GM12865 (cell line): ENCODE measurements around the gene GNA12.

Experiments
- DNase-seq: peaks from one replicate; pipeline ENCODE4 v3.0.0; 2010; ENCODE audit warnings: low read depth
- H3K4me3 ChIP-seq: 2 replicates; pipeline ENCODE4 v1.5.1; 2011; ENCODE audit warnings: mild to moderate bottlenecking, low read depth, low read length, control low read depth
- CTCF ChIP-seq: IDR thresholded peaks from 2 replicates; pipeline ENCODE4 v1.5.1; 2011; ENCODE audit warnings: low read length, control low read depth, low read depth, inconsistent platforms; ENCODE audit not compliant: insufficient read depth; ENCODE audit errors: missing control alignments

Gene GNA12

GRCh38 chr7:2710901-2711551 is 133.1 kb downstream of the GNA12 start:
- DNase-seq = peak; percentile 82
- peak overlapping the region; percentile 0 for H3K4me3 ChIP-seq
- no peak for TF ChIP-seq CTCF

GRCh38 chr7:2710286-2710655 is 133.8 kb downstream of the GNA12 start:
- peak; percentile 92 for DNase-seq
- H3K4me3 ChIP-seq = peak overlapping the region; percentile 56
- TF ChIP-seq CTCF = no peak

GRCh38 chr7:2709553-2710285 is 134.4 kb downstream of the GNA12 start:
- peak; percentile 95 for DNase-seq
- H3K4me3 ChIP-seq = peak overlapping the region; percentile 56
- TF ChIP-seq CTCF = peak; percentile 100

- peak overlapping the region; percentile 56 for H3K4me3 ChIP-seq
- no peak for TF ChIP-seq CTCF
- DNase-seq = no peak
Observed at GRCh38 chr7:2708547-2709310, 135.4 kb downstream of the GNA12 start.

GRCh38 chr7:2708041-2708440 is 136.1 kb downstream of the GNA12 start:
- no peak for TF ChIP-seq CTCF
- no peak overlapping the region for H3K4me3 ChIP-seq
- no peak for DNase-seq

GRCh38 chr7:2707481-2707880 is 136.6 kb downstream of the GNA12 start:
- no peak for DNase-seq

More at GRCh38 chr7:2707481-2707880, 136.6 kb downstream of the GNA12 start:
- H3K4me3 ChIP-seq = no peak overlapping the region
- no peak for TF ChIP-seq CTCF
